IMR-90 (cell line): ENCODE results near the gene PARVB. TPM values are rescaled to one million over a fixed set of nuclear protein-coding genes. Genes with fewer than 3 reads are reported as not detected.

Experiments
- ATAC-seq: fragments of 200-7000 bp; cut with Tn5 transposase; 2 replicates; pipeline ENCODE4 v1.9.1; 2020; ENCODE audit warnings: low read depth, mild to moderate bottlenecking, moderate library complexity
- BruUV-seq: library from RNA; stranded (reverse); fragments of 400-500 nt; replicated peaks from 2 replicates; lab custom pipeline; 2021; lab: Mats Ljungman, UMichigan
- CTCF ChIA-PET: fragments of 300-600 bp; formaldehyde crosslinking; extraction: SDS; loops from one replicate; lab custom pipeline; 2021; ENCODE audit warnings: antibody characterized with exemption; lab: Yijun Ruan, JAX
- POLR2A ChIA-PET: fragments of 300-600 bp; sonication (Branson Sonifier 250); formaldehyde crosslinking; loops from one replicate; lab custom pipeline; 2022; ENCODE audit warnings: antibody characterized with exemption; ENCODE audit not compliant: unreplicated experiment; lab: Charles Lee
- DNase-seq: peaks from one replicate; pipeline ENCODE4 v3.0.0; 2013
- H2AFZ ChIP-seq: replicated peaks from 2 replicates; pipeline ENCODE3; 2013; ENCODE audit warnings: low read length, mild to moderate bottlenecking; ENCODE audit not compliant: poor library complexity
- H2AK5ac ChIP-seq: 2 replicates; pipeline ENCODE4 v1.6.1; 2013; ENCODE audit warnings: low read depth, low read length, inconsistent platforms
- H2AK9ac ChIP-seq: replicated peaks from 2 replicates; pipeline ENCODE3; 2013; ENCODE audit warnings: mild to moderate bottlenecking, low read depth, low read length, moderate library complexity; ENCODE audit not compliant: poor library complexity
- H2BK120ac ChIP-seq: 2 replicates; pipeline ENCODE4 v1.6.1; 2013; ENCODE audit warnings: low read depth, low read length, inconsistent platforms
- H2BK15ac ChIP-seq: 3 replicates; pipeline ENCODE4 v1.6.1; 2013; ENCODE audit warnings: low read depth, low read length, inconsistent platforms
- H2BK20ac ChIP-seq: 2 replicates; pipeline ENCODE4 v1.6.1; 2013; ENCODE audit warnings: low read depth, mild to moderate bottlenecking, inconsistent platforms, low read length, moderate library complexity
- H2BK5ac ChIP-seq: 2 replicates; pipeline ENCODE4 v1.6.1; 2013; ENCODE audit warnings: mild to moderate bottlenecking, low read depth, low read length, inconsistent platforms; ENCODE audit not compliant: poor library complexity, severe bottlenecking
- H3K14ac ChIP-seq: replicated peaks from 2 replicates; pipeline ENCODE4 v1.6.1; 2013; ENCODE audit warnings: low read depth, low read length, inconsistent platforms
- H3K18ac ChIP-seq: 2 replicates; pipeline ENCODE4 v1.6.1; 2013; ENCODE audit warnings: low read depth, low read length, control low read depth
- H3K23ac ChIP-seq: 2 replicates; pipeline ENCODE4 v1.6.1; 2013; ENCODE audit warnings: low read depth, low read length, inconsistent platforms
- H3K27ac ChIP-seq: 2 replicates; pipeline ENCODE4 v1.5.1; 2013; ENCODE audit warnings: mild to moderate bottlenecking, control low read depth, low read length; ENCODE audit not compliant: insufficient read depth
- H3K27me3 ChIP-seq: 2 replicates; pipeline ENCODE4 v1.6.1; 2013; ENCODE audit warnings: low read length; ENCODE audit not compliant: control insufficient read depth, insufficient read depth
- H3K36me3 ChIP-seq: 2 replicates; pipeline ENCODE4 v1.6.1; 2013; ENCODE audit warnings: low read length, mixed read lengths; ENCODE audit not compliant: control insufficient read depth, insufficient read depth
- H3K4ac ChIP-seq: 2 replicates; pipeline ENCODE4 v1.6.1; 2013; ENCODE audit warnings: low read depth, low read length, inconsistent platforms
- H3K4me1 ChIP-seq: 2 replicates; pipeline ENCODE4 v1.6.1; 2013; ENCODE audit warnings: low read length, mixed read lengths; ENCODE audit not compliant: control insufficient read depth, insufficient read depth
- H3K4me2 ChIP-seq: 2 replicates; pipeline ENCODE4 v1.6.1; 2013; ENCODE audit warnings: low read depth, mild to moderate bottlenecking, control low read depth, low read length, moderate library complexity
- H3K4me3 ChIP-seq: 2 replicates; pipeline ENCODE4 v1.5.1; 2013; ENCODE audit warnings: low read depth, mild to moderate bottlenecking, control low read depth, low read length, moderate library complexity; ENCODE audit not compliant: insufficient read depth
- H3K56ac ChIP-seq: 2 replicates; pipeline ENCODE4 v1.6.1; 2013; ENCODE audit warnings: low read length, inconsistent platforms; ENCODE audit not compliant: insufficient read depth; ENCODE audit errors: extremely low read depth
- H3K79me1 ChIP-seq, 2 experiments: 2 replicates each; pipeline ENCODE4 v1.6.1; 2013; ENCODE audit warnings: low read length in 2 of 2, inconsistent platforms in 1 of 2, low read depth in 1 of 2
- H3K9ac ChIP-seq: 2 replicates; pipeline ENCODE4 v1.6.1; 2013; ENCODE audit warnings: low read depth, low read length, control low read depth
- H3K9me1 ChIP-seq: 2 replicates; pipeline ENCODE4 v1.6.1; 2013; ENCODE audit warnings: low read length, inconsistent platforms; ENCODE audit not compliant: insufficient read depth
- H3K9me3 ChIP-seq: 2 replicates; pipeline ENCODE4 v1.6.1; 2013; ENCODE audit warnings: low read length; ENCODE audit not compliant: control insufficient read depth, insufficient read depth
- H4K20me1 ChIP-seq: 2 replicates; pipeline ENCODE4 v1.6.1; 2013; ENCODE audit warnings: low read length, inconsistent platforms; ENCODE audit not compliant: insufficient read depth
- H4K5ac ChIP-seq: 2 replicates; pipeline ENCODE4 v1.6.1; 2013; ENCODE audit warnings: mild to moderate bottlenecking, low read depth, low read length, control low read depth
- H4K8ac ChIP-seq, 2 experiments: 2 replicates each; pipeline ENCODE4 v1.6.1; 2013; ENCODE audit warnings: low read depth in 2 of 2, low read length in 2 of 2, control low read depth in 1 of 2, inconsistent platforms in 1 of 2
- H4K91ac ChIP-seq: 2 replicates; pipeline ENCODE4 v1.6.1; 2013; ENCODE audit warnings: low read depth, low read length, inconsistent platforms; ENCODE audit not compliant: insufficient read depth
- MAFK ChIP-seq: IDR thresholded peaks from 2 replicates; pipeline ENCODE4 v1.6.1; 2012; ENCODE audit warnings: low read depth, low read length, improper control_type of control experiment
- NFE2L2 ChIP-seq: fragments of 150-350 bp; IDR thresholded peaks from 2 replicates; pipeline ENCODE4 v1.6.1; 2016; ENCODE audit warnings: low read depth, mild to moderate bottlenecking, low read length
- POLR2A ChIP-seq: IDR thresholded peaks from 2 replicates; pipeline ENCODE4 v1.6.1; 2012; ENCODE audit warnings: mild to moderate bottlenecking, low read depth, low read length
- RCOR1 ChIP-seq: IDR thresholded peaks from 2 replicates; pipeline ENCODE4 v1.6.1; 2012; ENCODE audit warnings: mild to moderate bottlenecking, low read length, improper control_type of control experiment; ENCODE audit not compliant: insufficient replicate concordance
- WGBS, 2 experiments: methylation state at CpG; one replicate each; pipeline versions ENCODE4 v1.1.5 to v1.1.7; 2013; ENCODE audit warnings: missing lambda C conversion rate in 2 of 2; ENCODE audit not compliant: insufficient read length in 1 of 2; ENCODE audit errors: extremely low coverage in 2 of 2; 5-methylcytosine and 5-hydroxymethylcytosine counted together
- dilution Hi-C: fragments of 300-500 bp; cut with HindIII; formaldehyde crosslinking; loops from one replicate; pipeline ENCODE4 v1.14.3; 2018; ENCODE audit warnings: low sequenced_read_pairs; ENCODE audit not compliant: unreplicated experiment
- in situ Hi-C: fragments of 300-500 bp; cut with MboI; formaldehyde crosslinking; loops from 3 replicates; pipeline ENCODE4 v1.14.3; 2019; ENCODE audit warnings: low sequenced_read_pairs, inconsistent platforms, mixed read lengths
- intact Hi-C: fragments of 100-400 bp; cut with micrococcal nuclease; formaldehyde crosslinking; loops from 2 replicates; pipeline ENCODE4 v1.10.0; 2022
- polyA plus RNA-seq, 3 experiments: library from polyadenylated mRNA; depleted of rRNA; stranded (reverse); fragments of >200 nt; gene quantifications; 2 replicates each; pipeline ENCODE4 v1.2.3, GENCODE V29; 2012; ENCODE audit warnings: low replicate concordance in 1 of 3
- total RNA-seq: library from RNA; depleted of rRNA; stranded (reverse); fragments of >200 nt; gene quantifications from 2 replicates; pipeline ENCODE4 v1.2.3, GENCODE V29; 2012

The PARVB gene
- total and polyA plus RNA-seq, 2 of the 4 experiments (the other 2 are of a cell fraction), result 44.3 to 53.9 TPM

- TF ChIP-seq MAFK (no peak), RCOR1 (no peak), POLR2A (no peak)
These were observed 57.1 kb downstream of the PARVB start (continued) for GRCh38 chr22:44080936-44081861.

GRCh38 chr22:44082801-44083200, 58.7 kb downstream of the PARVB start:
- Histone ChIP-seq H3K79me1 (peaks cover 3 to 4% of the 10 kb centered on the region in 2 experiments; a peak in 1 of 4 replicates), H3K14ac (no peak overlapping the region), H4K20me1 (peaks cover 11% of the 10 kb centered on the region; the same call in 1 of the 2 replicates), H3K4me2 (no peak overlapping the region), H2AK5ac (no peak overlapping the region), H3K27ac (no peak overlapping the region), H3K4me3 (no peak overlapping the region), H4K5ac (no peak overlapping the region), H3K27me3 (no peaks in the 10 kb centered on the region), H3K4ac (no peak overlapping the region), H3K18ac (no peak overlapping the region), H3K23ac (no peak overlapping the region), H4K91ac (no peak overlapping the region), H2BK15ac (no peak overlapping the region), H3K4me1 (peaks cover 6% of the 10 kb centered on the region; the same call in 1 of the 2 replicates), H3K9me3 (peaks cover 4% of the 10 kb centered on the region; the same call in 1 of the 2 replicates), H4K8ac (no peak overlapping the region), H2BK120ac (no peak overlapping the region), H2BK5ac (no peak overlapping the region), H2AFZ (no peak overlapping the region), H2BK20ac (no peak overlapping the region), H2AK9ac (no peak overlapping the region), H3K9ac (no peak overlapping the region), H3K56ac (no peak overlapping the region), H3K36me3 (no peaks in the 10 kb centered on the region), H3K9me1 (0 out of 2 replicates have a peak, but pooled peaks cover 5% of the 10 kb centered on the region)
- dilution Hi-C loops (no loop called here), intact Hi-C loops (no loop called here), in situ Hi-C loops (no loop called here)
- no TSS peak for BruUV-seq
- ChIA-PET POLR2A (no interaction called here), CTCF (no interaction called here)
- WGBS, 2 experiments, result no CpG with 5 or more reads among the region's 9 CpGs
- no peak for TF ChIP-seq NFE2L2
- TF ChIP-seq MAFK, result no peak
- DNase-seq (no peak), ATAC-seq (no peak)
